HepG2 (cell line): ENCODE measurements around the gene NUDT3. TPM values are rescaled to one million over a fixed set of nuclear protein-coding genes. Genes with fewer than 3 reads are reported as not detected.

ENCODE experiments used
- ELF3 ChIP-seq: IDR thresholded peaks from 2 replicates; pipeline ENCODE4 v1.6.1; 2016; ENCODE audit warnings: missing genetic modification reagents, missing compliant biosample characterization
- ERF ChIP-seq: IDR thresholded peaks from 2 replicates; pipeline ENCODE4 v1.6.1; 2018; ENCODE audit warnings: missing biosample characterization, missing genetic modification reagents
- HOXA9 ChIP-seq: sonication (generic); formaldehyde crosslinking; IDR thresholded peaks from 2 replicates; pipeline ENCODE4 v1.8.1; 2022; ENCODE audit warnings: missing genetic modification reagents, mild to moderate bottlenecking, moderate library complexity, borderline replicate concordance
- IKZF1 ChIP-seq: fragments of 450-650 bp; IDR thresholded peaks from 2 replicates; pipeline ENCODE4 v1.7.1; 2016
- MAF1 ChIP-seq: sonication (generic); formaldehyde crosslinking; IDR thresholded peaks from 2 replicates; pipeline ENCODE4 v1.5.0; 2020; ENCODE audit warnings: missing genetic modification reagents, borderline replicate concordance
- MTF1 ChIP-seq: sonication (generic); formaldehyde crosslinking; IDR thresholded peaks from 2 replicates; pipeline ENCODE4 v1.5.0; 2020; ENCODE audit warnings: missing genetic modification reagents
- MTF2 ChIP-seq: sonication (generic); formaldehyde crosslinking; IDR thresholded peaks from 2 replicates; pipeline ENCODE4 v1.5.0; 2020; ENCODE audit warnings: missing genetic modification reagents, borderline replicate concordance
- SRY ChIP-seq: sonication (generic); formaldehyde crosslinking; IDR thresholded peaks from 2 replicates; pipeline ENCODE4 v1.8.0; 2022; ENCODE audit warnings: mild to moderate bottlenecking, missing genetic modification reagents
- ZNF333 ChIP-seq: sonication (generic); formaldehyde crosslinking; IDR thresholded peaks from 2 replicates; pipeline ENCODE4 v1.4.0; 2020; ENCODE audit warnings: mild to moderate bottlenecking, missing genetic modification reagents, borderline replicate concordance
- polyA plus RNA-seq, 8 experiments: library from polyadenylated mRNA; depleted of rRNA in 3 of 8; stranded (reverse) in 7 of 8; unstranded in 1 of 8; fragments of >200 nt; fragmentation: Illumina TruSeq in 4 of 8; extraction: Trizol in 4 of 8; gene quantifications; 2 replicates each; pipeline versions ENCODE4 v1.2.1 to v1.2.3, GENCODE V29; 2011 to 2016; ENCODE audit warnings: low read depth in 4 of 8, missing spikeins in 1 of 8, mixed read lengths in 1 of 8; ENCODE audit not compliant: insufficient read depth in 1 of 8
- total RNA-seq, 5 experiments: library from RNA; depleted of rRNA; stranded (reverse); fragments of >200 nt; fragmentation: Illumina TruSeq; extraction: Trizol; gene quantifications; 2 replicates each; pipeline ENCODE4 v1.2.3, GENCODE V29; 2016; ENCODE audit warnings: low read depth in 1 of 5
- TF ChIP-seq, protein P1 (sequence below): sonication (generic); formaldehyde crosslinking; IDR thresholded peaks from 2 replicates; pipeline ENCODE4 v1.5.0; 2020; ENCODE audit warnings: mild to moderate bottlenecking, missing genetic modification reagents
- TF ChIP-seq, protein P2 (sequence below): sonication (generic); formaldehyde crosslinking; conservative IDR thresholded peaks from 2 replicates; pipeline ENCODE4 v1.8.0; 2022; ENCODE audit warnings: mild to moderate bottlenecking, moderate library complexity, missing genetic modification reagents
- TF ChIP-seq, protein P3 (sequence below), 2 experiments: sonication (generic) in 1 of 2; formaldehyde crosslinking in 1 of 2; IDR thresholded peaks; 2 replicates each; pipeline versions ENCODE4 v1.4.0 to v1.6.1; 2016 to 2020; ENCODE audit warnings: borderline replicate concordance in 1 of 2, low read depth in 1 of 2, mild to moderate bottlenecking in 1 of 2, missing genetic modification reagents in 1 of 2
- TF ChIP-seq, protein P4 (sequence below): sonication (generic); formaldehyde crosslinking; IDR thresholded peaks from 2 replicates; pipeline ENCODE4 v1.4.0; 2020; ENCODE audit warnings: mild to moderate bottlenecking, missing genetic modification reagents

NUDT3 gene
- total and polyA plus RNA-seq, 2 of the 13 experiments (the other 11 are each of a cell fraction or from before 2014, with no cell fraction given), result 20.2 to 20.6 TPM

DNA sequence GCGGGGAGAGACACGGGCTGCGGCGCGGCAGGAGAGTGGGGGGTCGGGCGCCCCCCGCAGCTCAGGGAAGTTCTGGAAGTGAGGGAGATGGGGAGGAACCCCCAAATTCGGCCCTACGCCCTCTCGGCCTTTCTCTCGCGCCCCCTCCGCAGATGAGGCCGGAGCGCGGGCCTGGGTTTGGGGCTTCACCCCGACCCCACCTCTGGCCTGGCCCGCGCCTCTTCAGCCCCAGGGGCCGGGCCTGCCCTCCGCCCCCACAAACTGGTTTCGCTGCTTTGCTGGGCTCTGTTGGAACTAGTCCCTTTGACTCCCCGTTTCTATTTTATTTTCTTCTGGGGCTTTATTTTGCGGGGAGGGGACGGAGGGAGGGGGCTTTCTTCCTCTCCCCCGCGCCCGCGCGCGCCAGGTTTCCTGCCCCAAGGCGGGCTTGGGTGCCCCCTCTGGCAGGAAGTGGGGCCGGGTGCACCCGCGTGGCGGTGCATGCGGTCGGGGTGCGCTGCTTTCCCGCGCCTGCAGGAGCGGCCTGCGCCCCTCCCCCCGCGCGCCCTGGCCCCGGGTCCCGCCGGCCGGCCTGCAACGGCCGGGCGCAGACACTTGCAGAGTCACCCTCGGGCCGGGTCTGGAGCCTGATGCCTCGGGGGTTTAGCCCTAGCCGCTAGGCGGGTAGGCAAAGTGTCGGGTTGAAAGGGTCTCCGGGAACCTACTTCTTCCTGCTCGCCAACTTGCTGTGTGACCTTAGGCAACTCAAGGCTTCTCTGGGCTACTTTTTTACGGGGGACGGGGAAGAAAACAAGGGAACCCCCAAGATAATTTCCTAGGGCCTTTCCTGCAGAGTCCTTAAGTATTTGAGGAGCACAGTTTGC, 154.5 kb downstream of the NUDT3 start (continued):
- TF ChIP-seq SRY (CRISPR knock-in tag) (peak; percentile 99), ZNF333 (CRISPR knock-in tag) (no peak; the same call in 1 of the 2 replicates), HOXA9 (peak; percentile 98), ELF3 (CRISPR knock-in tag) (peak; percentile 91), ERF (CRISPR knock-in tag) (peak; percentile 97), MAF1 (no peak), MTF2 (CRISPR knock-in tag) (no peak), MTF1 (CRISPR knock-in tag) (peak; percentile 98), IKZF1 (no peak)
- TF ChIP-seq, protein P1, sequence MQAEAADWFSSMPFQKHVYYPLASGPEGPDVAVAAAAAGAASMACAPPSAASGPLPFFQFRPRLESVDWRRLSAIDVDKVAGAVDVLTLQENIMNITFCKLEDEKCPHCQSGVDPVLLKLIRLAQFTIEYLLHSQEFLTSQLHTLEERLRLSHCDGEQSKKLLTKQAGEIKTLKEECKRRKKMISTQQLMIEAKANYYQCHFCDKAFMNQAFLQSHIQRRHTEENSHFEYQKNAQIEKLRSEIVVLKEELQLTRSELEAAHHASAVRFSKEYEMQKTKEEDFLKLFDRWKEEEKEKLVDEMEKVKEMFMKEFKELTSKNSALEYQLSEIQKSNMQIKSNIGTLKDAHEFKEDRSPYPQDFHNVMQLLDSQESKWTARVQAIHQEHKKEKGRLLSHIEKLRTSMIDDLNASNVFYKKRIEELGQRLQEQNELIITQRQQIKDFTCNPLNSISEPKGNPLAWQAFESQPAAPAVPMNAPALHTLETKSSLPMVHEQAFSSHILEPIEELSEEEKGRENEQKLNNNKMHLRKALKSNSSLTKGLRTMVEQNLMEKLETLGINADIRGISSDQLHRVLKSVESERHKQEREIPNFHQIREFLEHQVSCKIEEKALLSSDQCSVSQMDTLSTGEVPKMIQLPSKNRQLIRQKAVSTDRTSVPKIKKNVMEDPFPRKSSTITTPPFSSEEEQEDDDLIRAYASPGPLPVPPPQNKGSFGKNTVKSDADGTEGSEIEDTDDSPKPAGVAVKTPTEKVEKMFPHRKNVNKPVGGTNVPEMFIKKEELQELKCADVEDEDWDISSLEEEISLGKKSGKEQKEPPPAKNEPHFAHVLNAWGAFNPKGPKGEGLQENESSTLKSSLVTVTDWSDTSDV, result peak; percentile 83; the same call in 1 of the 2 replicates
- TF ChIP-seq, protein P2, sequence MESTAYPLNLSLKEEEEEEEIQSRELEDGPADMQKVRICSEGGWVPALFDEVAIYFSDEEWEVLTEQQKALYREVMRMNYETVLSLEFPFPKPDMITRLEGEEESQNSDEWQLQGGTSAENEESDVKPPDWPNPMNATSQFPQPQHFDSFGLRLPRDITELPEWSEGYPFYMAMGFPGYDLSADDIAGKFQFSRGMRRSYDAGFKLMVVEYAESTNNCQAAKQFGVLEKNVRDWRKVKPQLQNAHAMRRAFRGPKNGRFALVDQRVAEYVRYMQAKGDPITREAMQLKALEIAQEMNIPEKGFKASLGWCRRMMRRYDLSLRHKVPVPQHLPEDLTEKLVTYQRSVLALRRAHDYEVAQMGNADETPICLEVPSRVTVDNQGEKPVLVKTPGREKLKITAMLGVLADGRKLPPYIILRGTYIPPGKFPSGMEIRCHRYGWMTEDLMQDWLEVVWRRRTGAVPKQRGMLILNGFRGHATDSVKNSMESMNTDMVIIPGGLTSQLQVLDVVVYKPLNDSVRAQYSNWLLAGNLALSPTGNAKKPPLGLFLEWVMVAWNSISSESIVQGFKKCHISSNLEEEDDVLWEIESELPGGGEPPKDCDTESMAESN, result peak; percentile 81; the same call in 1 of the 2 replicates
- TF ChIP-seq, protein P3, sequence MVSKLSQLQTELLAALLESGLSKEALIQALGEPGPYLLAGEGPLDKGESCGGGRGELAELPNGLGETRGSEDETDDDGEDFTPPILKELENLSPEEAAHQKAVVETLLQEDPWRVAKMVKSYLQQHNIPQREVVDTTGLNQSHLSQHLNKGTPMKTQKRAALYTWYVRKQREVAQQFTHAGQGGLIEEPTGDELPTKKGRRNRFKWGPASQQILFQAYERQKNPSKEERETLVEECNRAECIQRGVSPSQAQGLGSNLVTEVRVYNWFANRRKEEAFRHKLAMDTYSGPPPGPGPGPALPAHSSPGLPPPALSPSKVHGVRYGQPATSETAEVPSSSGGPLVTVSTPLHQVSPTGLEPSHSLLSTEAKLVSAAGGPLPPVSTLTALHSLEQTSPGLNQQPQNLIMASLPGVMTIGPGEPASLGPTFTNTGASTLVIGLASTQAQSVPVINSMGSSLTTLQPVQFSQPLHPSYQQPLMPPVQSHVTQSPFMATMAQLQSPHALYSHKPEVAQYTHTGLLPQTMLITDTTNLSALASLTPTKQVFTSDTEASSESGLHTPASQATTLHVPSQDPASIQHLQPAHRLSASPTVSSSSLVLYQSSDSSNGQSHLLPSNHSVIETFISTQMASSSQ (IDR thresholded peaks at IDR 0.05; ENCODE audit: low read depth), result no peak
- TF ChIP-seq, protein P3 (CRISPR knock-in tag; IDR thresholded peaks at IDR 0.05; ENCODE audit: borderline replicate concordance), result peak; percentile 59; the same call in 1 of the 2 replicates
- TF ChIP-seq, protein P4, sequence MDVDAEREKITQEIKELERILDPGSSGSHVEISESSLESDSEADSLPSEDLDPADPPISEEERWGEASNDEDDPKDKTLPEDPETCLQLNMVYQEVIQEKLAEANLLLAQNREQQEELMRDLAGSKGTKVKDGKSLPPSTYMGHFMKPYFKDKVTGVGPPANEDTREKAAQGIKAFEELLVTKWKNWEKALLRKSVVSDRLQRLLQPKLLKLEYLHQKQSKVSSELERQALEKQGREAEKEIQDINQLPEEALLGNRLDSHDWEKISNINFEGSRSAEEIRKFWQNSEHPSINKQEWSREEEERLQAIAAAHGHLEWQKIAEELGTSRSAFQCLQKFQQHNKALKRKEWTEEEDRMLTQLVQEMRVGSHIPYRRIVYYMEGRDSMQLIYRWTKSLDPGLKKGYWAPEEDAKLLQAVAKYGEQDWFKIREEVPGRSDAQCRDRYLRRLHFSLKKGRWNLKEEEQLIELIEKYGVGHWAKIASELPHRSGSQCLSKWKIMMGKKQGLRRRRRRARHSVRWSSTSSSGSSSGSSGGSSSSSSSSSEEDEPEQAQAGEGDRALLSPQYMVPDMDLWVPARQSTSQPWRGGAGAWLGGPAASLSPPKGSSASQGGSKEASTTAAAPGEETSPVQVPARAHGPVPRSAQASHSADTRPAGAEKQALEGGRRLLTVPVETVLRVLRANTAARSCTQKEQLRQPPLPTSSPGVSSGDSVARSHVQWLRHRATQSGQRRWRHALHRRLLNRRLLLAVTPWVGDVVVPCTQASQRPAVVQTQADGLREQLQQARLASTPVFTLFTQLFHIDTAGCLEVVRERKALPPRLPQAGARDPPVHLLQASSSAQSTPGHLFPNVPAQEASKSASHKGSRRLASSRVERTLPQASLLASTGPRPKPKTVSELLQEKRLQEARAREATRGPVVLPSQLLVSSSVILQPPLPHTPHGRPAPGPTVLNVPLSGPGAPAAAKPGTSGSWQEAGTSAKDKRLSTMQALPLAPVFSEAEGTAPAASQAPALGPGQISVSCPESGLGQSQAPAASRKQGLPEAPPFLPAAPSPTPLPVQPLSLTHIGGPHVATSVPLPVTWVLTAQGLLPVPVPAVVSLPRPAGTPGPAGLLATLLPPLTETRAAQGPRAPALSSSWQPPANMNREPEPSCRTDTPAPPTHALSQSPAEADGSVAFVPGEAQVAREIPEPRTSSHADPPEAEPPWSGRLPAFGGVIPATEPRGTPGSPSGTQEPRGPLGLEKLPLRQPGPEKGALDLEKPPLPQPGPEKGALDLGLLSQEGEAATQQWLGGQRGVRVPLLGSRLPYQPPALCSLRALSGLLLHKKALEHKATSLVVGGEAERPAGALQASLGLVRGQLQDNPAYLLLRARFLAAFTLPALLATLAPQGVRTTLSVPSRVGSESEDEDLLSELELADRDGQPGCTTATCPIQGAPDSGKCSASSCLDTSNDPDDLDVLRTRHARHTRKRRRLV (CRISPR knock-in tag), result peak; percentile 84; the same call in 1 of the 2 replicates
